Measurements from ENCODE around the gene LNX1.

LNX1 gene

GRCh38 chr4:53501561-53501960 is 89.7 kb downstream of the LNX1 start:
- in situ Hi-C loops (cut with MboI; ENCODE audit: low sequenced_read_pairs): no loop called here

GRCh38 chr4:53500546-53500945 is 90.7 kb downstream of the LNX1 start:
- in situ Hi-C loops (cut with MboI; ENCODE audit: low sequenced_read_pairs): no loop called here

GRCh38 chr4:53499791-53500190 is 91.5 kb downstream of the LNX1 start:
- in situ Hi-C loops (cut with MboI; ENCODE audit: low sequenced_read_pairs): no loop called here

- in situ Hi-C loops (cut with MboI; ENCODE audit: low sequenced_read_pairs): no loop called here
These were observed 92.6 kb downstream of the LNX1 start for GRCh38 chr4:53498706-53499105.

- in situ Hi-C loops (cut with MboI; ENCODE audit: low sequenced_read_pairs): no loop called here
These were observed 93.6 kb downstream of the LNX1 start for GRCh38 chr4:53497487-53498244.

GRCh38 chr4:53494851-53495250 is 96.4 kb downstream of the LNX1 start:
- in situ Hi-C loops (cut with MboI; ENCODE audit: low sequenced_read_pairs): no loop called here

GRCh38 chr4:53490965-53491622 is 100.2 kb downstream of the LNX1 start:
- in situ Hi-C loops (cut with MboI; ENCODE audit: low sequenced_read_pairs): no loop called here

GRCh38 chr4:53490161-53490956 is 100.9 kb downstream of the LNX1 start:
- in situ Hi-C loops (cut with MboI; ENCODE audit: low sequenced_read_pairs): no loop called here

GRCh38 chr4:53489279-53489889 is 101.9 kb downstream of the LNX1 start:
- in situ Hi-C loops (cut with MboI; ENCODE audit: low sequenced_read_pairs): no loop called here

GRCh38 chr4:53487766-53488165 is 103.5 kb downstream of the LNX1 start:
- in situ Hi-C loops (cut with MboI; ENCODE audit: low sequenced_read_pairs): no loop called here

DNA sequence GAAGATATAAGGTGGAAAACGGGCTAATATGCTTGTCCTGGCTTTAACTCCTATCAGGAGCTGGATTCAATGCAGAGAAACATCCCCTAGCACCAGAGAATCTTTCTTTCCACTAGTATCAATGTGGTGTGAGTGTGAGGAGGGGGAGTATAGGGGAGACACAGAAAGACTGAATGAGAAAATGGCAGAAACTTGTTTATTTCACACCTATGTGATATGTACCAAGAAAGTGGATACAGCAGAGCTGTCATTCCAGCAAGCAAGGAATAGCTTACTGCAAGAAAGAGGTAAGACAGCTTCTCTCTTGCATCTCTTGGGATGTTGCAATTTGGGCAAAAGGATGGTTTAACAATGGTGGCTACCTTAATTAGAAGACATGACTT is 105.6 kb downstream of the LNX1 start:
- in situ Hi-C loops (cut with MboI; ENCODE audit: low sequenced_read_pairs): no loop called here

- in situ Hi-C loops (cut with MboI; ENCODE audit: low sequenced_read_pairs): no loop called here
These were observed 106.2 kb downstream of the LNX1 start for GRCh38 chr4:53484911-53485657.

GRCh38 chr4:53483250-53483649 is 108.0 kb downstream of the LNX1 start:
- in situ Hi-C loops (cut with MboI; ENCODE audit: low sequenced_read_pairs): no loop called here

DNA sequence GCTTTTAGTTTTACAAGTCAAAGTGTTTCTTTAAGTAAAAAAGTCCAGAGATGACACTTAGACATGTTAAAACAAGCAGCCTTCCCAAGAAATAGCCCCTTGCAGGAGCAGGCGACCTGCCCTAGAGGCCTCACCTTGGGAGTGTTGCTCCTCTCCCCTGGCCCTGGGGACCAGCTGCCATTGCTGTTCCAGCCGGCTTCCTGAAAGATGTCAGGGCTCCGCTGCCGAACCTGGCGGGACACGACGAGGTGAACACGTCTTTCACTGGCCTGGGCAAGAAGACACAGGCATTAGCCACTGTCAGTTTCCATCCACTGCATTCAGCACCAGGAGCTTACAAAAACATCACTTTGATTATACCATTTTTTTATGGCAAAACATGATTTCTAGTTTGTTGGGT is 109.7 kb downstream of the LNX1 start:
- in situ Hi-C loops (cut with MboI; ENCODE audit: low sequenced_read_pairs): no loop called here

DNA sequence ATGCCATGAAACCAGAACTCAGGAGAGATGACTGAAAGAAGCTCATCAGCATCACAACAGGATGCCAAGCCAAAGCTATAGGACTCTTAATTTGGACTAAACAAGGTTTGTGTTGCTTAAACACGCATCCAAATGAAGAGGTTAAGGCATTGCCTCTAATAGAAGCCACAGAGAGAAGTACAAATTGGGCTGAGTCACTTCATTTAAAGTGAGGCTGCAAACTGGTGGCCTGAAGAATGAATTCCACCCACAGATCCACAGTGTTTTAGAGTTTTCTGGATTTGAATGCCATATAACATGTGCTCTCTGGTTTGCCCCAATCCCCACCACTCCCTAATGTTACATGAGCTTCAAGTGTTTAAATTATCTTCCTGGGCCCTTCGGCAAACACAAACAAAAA is 110.4 kb downstream of the LNX1 start:
- in situ Hi-C loops (cut with MboI; ENCODE audit: low sequenced_read_pairs): no loop called here

DNA sequence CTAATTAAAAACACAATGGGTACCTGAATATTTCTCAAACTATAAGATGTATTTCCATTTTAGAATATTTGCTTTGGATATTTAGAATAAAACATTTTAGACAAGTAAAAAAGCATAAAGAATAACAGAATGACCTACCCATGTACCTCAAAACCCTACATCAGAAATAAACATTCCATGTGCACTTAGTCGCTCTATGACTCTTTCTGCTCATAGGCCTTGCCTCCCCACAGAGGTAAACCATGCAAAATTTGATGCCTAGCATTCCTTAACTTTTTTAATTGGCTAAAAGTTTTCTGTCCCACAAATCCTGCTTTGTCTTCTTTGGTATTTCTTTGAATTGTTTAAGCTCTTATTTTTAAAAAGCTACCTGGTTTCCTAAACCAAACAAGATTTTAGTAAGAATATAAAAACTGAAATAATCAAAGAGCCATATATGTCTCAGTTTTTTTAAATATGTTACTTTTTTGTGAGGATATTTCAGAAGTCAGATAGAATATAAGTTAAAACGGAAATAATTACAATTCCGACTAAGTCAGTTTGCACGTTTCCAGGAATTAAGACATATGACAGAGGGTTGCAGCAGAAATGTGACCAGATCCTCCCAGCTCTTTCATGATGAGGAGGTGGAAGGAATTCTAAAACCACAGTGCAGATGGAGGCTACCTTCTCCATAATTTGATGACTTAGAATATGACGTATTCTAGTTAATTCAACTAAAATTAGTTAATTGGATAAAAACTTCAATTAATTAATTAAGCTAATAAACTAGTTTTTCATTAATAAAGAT is 111.4 kb downstream of the LNX1 start:
- in situ Hi-C loops (cut with MboI; ENCODE audit: low sequenced_read_pairs): no loop called here

- in situ Hi-C loops (cut with MboI; ENCODE audit: low sequenced_read_pairs): no loop called here
These were observed 112.4 kb downstream of the LNX1 start for GRCh38 chr4:53478671-53479456.

DNA sequence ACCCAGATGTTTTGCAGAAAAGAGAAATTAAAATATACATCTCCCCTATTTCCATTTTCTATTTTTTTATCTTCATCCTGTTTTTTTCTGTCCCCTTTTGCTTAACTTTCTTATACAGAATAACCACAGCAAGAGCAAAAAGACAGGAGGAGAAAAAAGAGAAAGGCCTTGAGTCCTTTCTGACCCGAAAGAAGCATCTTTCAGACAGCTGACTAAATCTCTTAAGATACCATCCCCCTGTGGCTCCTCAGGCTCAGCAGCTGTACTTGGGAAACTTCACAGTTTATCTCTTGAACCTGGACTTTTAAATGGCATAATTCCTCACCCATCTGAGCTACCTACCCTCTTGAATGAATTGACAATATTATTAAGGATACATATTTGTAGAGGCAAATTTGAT is 113.7 kb downstream of the LNX1 start:
- in situ Hi-C loops (cut with MboI; ENCODE audit: low sequenced_read_pairs): no loop called here

DNA sequence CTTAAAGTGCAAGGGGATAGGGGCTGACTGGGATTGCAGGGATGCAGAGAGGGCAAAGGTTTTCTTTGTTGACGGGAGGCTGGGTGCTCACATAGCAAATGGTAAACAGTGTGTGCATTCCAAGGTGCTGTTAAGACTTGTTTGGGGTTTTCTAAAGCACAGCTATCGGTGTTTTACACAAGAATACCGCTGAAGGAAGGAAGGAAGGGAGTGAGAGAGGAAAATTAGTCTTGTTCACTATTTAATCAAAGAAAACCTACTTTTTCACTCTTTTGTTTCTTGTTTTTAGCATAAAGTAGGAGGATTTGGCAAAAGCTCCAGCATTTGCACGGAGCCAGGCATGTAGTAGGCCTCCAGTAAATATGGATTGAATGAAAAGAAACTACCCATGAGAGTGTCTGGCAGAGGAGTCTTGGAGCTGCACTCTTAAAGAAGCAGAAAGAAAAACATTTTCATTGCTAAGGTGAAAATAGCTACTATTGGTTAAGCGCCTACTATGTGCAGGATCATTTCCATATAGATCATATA is 114.2 kb downstream of the LNX1 start:
- in situ Hi-C loops (cut with MboI; ENCODE audit: low sequenced_read_pairs): no loop called here
